Thoracic aorta (tissue), 2 donors: Measurements from ENCODE around the gene PLCH1. TPM values are rescaled to one million over a fixed set of nuclear protein-coding genes. Genes with fewer than 3 reads are reported as not detected.
A peak's percentile ranks its signal among the peaks of the same experiment; 100 is the strongest.

Source experiments
- ATAC-seq: fragments of 150-250 bp; one replicate; pipeline ENCODE4 v1.8.0; 2017; ENCODE audit warnings: low read depth; ENCODE audit not compliant: insufficient number of reproducible peaks, low FRiP score
- DNase-seq: peaks from one replicate; pipeline ENCODE4 v3.0.0-alpha.2; 2020; ENCODE audit warnings: low spot score
- H3K27ac ChIP-seq, 2 donors: fragments of 200-600 bp; sonication (generic); 1 replicate in 1 of 2; 2 replicates in 1 of 2; pipeline ENCODE4 v1.5.1; 2016; ENCODE audit warnings: mild to moderate bottlenecking in 2 of 2, moderate library complexity in 2 of 2
- H3K27me3 ChIP-seq: fragments of 200-600 bp; sonication (generic); replicated peaks from 2 replicates; pipeline ENCODE4 v1.6.0; 2016; ENCODE audit warnings: mild to moderate bottlenecking; ENCODE audit not compliant: insufficient read depth
- H3K36me3 ChIP-seq: fragments of 200-600 bp; sonication (generic); one replicate; pipeline ENCODE4 v1.5.1; 2016
- H3K4me1 ChIP-seq, 2 donors: fragments of 200-600 bp; sonication (generic); 1 replicate in 1 of 2; 2 replicates in 1 of 2; pipeline versions ENCODE4 v1.5.1 to v1.6.0; 2016; ENCODE audit warnings: low read depth in 2 of 2, mild to moderate bottlenecking in 1 of 2; ENCODE audit not compliant: control insufficient read depth in 1 of 2
- H3K4me3 ChIP-seq: fragments of 200-600 bp; sonication (generic); 2 replicates; pipeline ENCODE4 v1.5.1; 2016; ENCODE audit warnings: mild to moderate bottlenecking
- H3K9me3 ChIP-seq: fragments of 200-600 bp; sonication (generic); 2 replicates; pipeline ENCODE4 v1.5.1; 2016
- CTCF ChIP-seq: fragments of 200-600 bp; sonication (generic); IDR thresholded peaks from one replicate; pipeline ENCODE4 v1.5.1; 2019; ENCODE audit warnings: antibody characterized with exemption
- total RNA-seq, 2 donors: library from RNA; depleted of rRNA; stranded (reverse); fragments of >200 nt; gene quantifications; one replicate each; pipeline versions ENCODE4 v1.1.0 to v1.2.3, GENCODE V29; 2016

PLCH1 gene
- total RNA-seq, 2 donors from 2014 or later = 0.28 TPM; not detected in 1

DNA sequence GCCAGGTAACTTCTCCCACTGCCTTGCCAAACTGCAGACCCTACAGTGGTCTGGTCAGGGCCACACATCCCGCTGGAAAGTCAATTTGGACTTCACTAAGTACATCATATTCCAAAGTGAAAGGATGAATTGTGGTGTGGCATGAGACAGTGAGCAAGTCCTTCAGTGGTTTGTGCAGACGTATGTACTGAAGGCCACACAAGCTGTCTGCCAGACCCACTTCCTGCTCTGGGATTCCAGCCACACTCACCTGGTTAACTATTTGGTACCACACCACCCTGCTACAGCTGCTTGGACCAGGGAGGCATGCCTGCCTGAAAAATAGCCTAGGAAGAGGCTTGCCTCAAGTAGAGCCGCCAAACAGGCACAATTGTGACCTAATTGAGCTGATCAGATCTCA is 357.3 kb downstream of the PLCH1 start:
- TF ChIP-seq CTCF = no peak
- Histone ChIP-seq H3K27ac (no peak overlapping the region), H3K4me3 (no peak overlapping the region), H3K4me1 (no peaks in the 10 kb centered on the region), H3K27me3 (no peaks in the 10 kb centered on the region), H3K9me3 (no peaks in the 10 kb centered on the region), H3K36me3 (no peaks in the 10 kb centered on the region)
- no peak for DNase-seq
- ATAC-seq = no peak

DNA sequence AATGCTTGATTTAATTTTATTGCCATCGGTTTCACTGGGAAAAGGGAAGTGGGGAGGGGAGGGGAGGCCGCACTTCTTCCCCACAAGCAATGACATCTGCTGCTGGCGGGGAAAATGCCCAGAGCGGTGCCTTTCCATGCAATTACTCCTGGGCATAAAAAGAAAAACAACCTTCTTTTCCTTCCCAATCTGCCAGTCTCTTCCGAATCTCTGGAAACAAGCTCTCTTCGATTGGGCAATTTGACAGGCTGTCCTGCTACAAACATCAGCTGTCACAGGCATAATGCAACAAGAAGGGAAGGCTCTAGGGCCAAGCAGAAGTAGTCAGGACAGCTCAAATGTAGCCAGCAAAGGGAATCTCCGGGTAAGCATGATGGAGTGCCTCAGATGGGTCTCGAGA is 358.0 kb downstream of the PLCH1 start:
- DNase-seq (no peak), ATAC-seq (no peak)
- Histone ChIP-seq H3K9me3 (no peaks in the 10 kb centered on the region), H3K4me1 (no peaks in the 10 kb centered on the region), H3K36me3 (no peaks in the 10 kb centered on the region), H3K27me3 (no peaks in the 10 kb centered on the region), H3K4me3 (no peak overlapping the region), H3K27ac (no peak overlapping the region)
- TF ChIP-seq CTCF = no peak

GRCh38 chr3:155385896-155386625 is 358.8 kb downstream of the PLCH1 start:
- Histone ChIP-seq H3K9me3 (no peaks in the 10 kb centered on the region), H3K27ac (no peak overlapping the region), H3K4me1 (no peaks in the 10 kb centered on the region), H3K36me3 (no peaks in the 10 kb centered on the region), H3K4me3 (no peak overlapping the region), H3K27me3 (no peaks in the 10 kb centered on the region)
- DNase-seq (no peak), ATAC-seq (no peak)
- TF ChIP-seq CTCF = no peak

DNA sequence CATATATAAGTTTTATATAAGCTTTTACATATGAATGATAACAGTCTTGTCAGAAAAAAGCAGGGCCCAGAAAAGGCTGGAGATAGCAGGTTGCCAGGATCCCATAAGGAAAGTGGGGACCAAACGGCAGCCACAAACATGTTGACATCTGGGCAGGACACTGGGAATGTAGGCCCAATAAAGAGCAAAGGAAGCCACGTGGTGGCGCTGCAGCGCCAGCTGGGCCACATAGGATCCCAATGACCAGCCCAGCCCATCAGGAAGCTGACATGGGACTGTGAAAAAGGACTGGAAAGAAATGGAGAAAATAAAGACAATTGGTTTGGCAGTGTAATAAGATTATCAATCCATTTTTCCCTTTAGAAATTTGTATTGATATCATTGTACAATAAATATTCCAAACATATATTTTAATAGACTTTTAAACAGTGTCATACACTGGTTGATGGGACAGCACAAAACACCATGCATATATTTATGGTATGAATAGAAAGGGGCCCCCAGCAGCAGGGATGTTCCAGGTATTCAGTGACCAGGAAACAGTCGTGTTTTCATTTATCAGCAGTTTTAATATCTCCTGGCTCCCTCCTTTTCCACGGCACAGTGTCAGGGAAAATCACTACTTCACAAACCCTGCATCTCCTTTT is 362.4 kb downstream of the PLCH1 start:
- ATAC-seq = no peak
- no peak for DNase-seq
- TF ChIP-seq CTCF = peak; percentile 11

GRCh38 chr3:155377847-155378246 is 367.0 kb downstream of the PLCH1 start:
- no peak for TF ChIP-seq CTCF
- H3K36me3 ChIP-seq = no peaks in the 10 kb centered on the region
- ATAC-seq (no peak), DNase-seq (no peak)
- no peak overlapping the region for H3K4me3 ChIP-seq
- no peaks in the 10 kb centered on the region for H3K9me3 ChIP-seq
- no peaks in the 10 kb centered on the region for H3K27me3 ChIP-seq
- H3K27ac ChIP-seq = no peak overlapping the region
- H3K4me1 ChIP-seq = no peaks in the 10 kb centered on the region

More for the DNA sequence above, 362.4 kb downstream of the PLCH1 start:
- Histone ChIP-seq H3K9me3 (no peaks in the 10 kb centered on the region), H3K36me3 (no peaks in the 10 kb centered on the region), H3K4me1 (no peaks in the 10 kb centered on the region), H3K4me3 (no peak overlapping the region), H3K27me3 (no peaks in the 10 kb centered on the region), H3K27ac (no peak overlapping the region)
